Superior temporal gyrus (tissue), 1 donor: ENCODE measurements around the gene RAD9A.

Experiments used
- DNase-seq: peaks from one replicate; pipeline ENCODE4 v3.0.0-alpha.2; 2016; ENCODE audit errors: extremely low spot score

RAD9A gene

DNA sequence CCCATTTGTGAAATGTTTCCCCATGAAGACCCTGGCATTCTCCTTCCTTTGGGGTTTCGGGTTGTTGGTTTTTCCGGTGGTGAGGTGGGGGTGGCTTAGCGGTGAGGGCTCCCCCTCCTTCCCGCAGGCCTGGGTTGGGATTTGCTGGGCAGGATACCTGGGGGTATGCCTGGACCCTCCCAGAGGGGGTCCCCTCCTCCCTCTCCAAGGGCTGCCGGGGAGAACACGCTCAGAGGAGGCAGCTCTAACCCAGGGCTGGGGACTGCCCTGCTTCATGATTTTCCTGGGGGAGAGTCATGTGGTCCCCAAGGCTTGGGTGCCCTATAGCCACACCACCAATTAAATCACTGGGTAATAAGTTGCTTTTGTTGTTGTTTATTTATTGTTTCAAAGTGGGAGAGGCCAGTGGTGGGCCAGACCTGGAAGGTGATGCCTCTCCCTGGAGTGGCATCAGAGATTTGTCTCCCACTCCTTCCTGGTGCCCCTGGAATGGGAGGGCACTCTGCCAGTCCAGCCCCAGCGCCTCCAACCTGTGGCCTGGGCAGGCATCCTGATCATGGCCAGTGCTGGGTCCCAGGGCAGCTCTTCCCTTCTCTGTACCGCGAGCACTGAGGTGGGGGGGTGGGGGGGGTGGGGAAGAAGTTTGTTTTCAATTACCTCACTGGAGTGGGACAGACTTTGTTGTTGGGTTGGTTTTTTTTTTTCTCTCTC is 17.1 kb upstream of the RAD9A start:
- no peak for DNase-seq

DNA sequence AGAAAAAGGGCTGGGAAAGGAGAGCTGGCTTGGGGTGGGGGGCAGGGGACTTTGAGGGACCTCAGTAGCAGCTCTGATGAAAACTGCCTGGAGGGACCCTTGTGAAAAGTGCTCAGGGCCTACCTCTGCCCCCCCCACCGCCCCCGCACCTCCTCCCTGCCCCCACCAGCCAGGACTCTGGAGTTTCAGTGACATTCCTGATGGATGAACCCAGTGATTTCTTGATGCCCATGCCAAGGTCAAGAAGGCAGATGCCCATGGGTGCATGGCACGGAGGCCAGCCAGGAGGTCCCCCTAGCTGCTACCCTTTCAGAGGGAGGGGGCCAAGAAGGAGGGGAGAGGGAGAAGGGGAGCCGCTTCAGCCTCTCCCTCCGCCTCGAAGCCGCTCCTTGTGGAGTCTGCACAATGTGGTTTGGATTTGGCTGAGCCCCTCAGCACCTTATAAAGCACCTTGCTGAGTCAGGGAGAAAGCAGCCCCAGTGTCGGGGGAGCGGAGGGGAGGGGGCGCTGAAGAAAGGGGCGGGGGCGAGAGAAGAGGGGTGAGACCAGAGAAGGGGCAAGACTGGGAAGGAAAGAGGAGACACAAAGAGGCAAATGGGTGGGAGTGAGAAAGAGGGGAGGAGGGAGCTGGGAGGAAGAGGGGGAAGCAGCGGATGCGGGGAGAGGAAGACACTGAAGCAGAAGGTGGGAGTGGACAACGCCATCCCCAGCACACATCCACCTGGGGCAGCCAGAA is 16.3 kb upstream of the RAD9A start:
- no peak for DNase-seq

GRCh38 chr11:67376063-67376820 is 15.5 kb upstream of the RAD9A start:
- no peak for DNase-seq

- DNase-seq: no peak
These were observed 14.6 kb upstream of the RAD9A start for GRCh38 chr11:67376873-67377808.

DNA sequence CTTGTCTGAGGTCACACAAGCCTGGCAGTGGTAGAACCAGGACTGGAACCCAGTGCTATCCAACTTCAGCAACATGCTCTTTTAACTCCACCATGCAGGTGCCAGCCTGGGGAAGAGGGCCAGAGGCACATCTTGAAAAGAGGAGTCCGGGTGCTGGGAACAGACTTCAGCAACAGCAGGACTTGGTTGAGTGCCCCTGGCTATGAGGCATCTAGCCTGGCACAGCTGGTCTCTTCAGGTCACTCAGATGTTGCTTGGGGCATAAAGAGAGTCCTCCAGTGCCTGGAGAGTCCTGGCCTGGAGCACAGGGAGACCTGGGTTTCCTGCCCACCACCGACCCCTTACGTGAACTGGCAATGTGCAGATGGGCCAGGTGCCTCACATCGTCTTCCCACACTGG is 13.2 kb upstream of the RAD9A start:
- DNase-seq: no peak

GRCh38 chr11:67379061-67380058 is 12.4 kb upstream of the RAD9A start:
- no peak for DNase-seq

DNA sequence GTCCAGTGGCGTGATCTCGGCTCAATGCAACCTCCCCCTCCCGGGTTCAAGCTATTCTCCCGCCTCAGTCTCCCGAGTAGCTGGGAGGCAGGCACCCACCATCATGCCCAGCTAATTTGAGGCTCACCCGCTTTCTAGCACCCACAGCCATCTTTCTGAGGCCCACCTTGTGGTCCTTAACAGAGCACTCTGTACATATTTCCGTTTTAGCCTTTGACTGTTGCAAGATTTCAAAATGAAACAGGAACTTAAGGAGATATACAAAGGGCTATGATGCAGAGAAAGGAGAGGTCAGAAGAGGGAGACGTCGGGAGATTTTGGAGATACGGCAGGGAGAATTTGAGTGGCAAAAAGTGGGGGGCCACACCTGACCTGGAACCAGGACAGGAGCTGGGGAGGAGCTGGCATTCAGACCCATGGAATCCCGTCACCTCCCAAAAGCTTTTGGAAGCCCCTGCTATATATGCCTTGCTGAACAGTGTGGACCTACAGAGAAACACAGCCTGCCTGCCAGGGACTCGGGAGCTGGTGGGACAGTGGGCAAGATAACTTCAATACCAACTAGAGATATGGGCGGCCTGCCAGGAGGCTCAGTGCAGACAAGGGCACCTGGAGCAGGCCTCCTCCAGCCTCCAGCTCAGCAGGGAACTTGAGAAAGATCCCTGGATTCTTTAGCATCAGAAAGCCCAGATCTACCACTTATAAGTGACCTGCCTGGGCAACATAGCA is 10.4 kb upstream of the RAD9A start:
- DNase-seq: no peak

GRCh38 chr11:67382276-67383136 is 9.3 kb upstream of the RAD9A start:
- DNase-seq: peak; percentile 90

DNA sequence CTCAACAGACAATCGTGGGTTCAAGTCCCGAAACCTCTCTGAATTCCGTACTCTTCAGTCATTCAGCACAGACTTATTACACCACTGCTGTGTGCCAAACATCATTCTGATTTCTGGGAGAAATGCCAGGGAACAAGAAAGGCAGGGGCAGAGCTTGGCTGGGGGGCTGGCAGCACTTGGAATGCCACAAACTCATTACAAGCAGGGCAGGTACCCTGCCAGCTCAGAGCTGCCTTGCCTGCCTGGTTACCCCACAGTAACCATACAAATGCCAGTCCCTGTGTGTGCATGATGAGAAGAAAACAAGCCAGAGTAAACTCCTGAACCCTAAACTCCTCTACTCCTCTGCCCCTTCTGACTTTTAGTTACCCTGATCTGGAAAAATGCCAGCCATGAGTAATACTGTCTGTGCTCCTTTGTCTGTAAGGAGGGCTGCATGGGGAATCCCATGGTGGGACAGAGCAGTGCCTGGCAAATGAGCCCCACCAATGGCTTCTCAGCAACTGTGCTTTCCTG is 6.9 kb upstream of the RAD9A start:
- DNase-seq: peak; percentile 49

DNA sequence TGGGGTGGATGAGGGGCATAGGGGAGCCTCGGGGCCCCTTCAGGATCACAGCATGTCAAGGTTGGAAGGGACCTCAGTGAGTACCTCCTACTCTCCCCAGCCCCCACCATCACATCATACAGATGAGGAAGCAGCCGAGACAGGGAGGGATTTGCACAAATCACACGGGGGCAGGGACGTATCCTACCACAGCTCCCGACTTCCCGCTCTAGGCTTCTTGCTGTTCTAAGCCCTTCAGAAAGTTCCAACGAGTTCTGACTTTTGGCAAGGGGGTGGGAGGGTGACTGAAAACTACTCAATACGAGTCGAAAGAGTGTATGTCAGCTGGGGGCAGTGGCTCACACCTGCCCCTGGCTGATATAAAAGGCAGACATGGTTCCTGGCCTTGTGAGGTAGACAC is 4.7 kb upstream of the RAD9A start:
- no peak for DNase-seq

GRCh38 chr11:67387518-67387917 is 4.3 kb upstream of the RAD9A start:
- no peak for DNase-seq

DNA sequence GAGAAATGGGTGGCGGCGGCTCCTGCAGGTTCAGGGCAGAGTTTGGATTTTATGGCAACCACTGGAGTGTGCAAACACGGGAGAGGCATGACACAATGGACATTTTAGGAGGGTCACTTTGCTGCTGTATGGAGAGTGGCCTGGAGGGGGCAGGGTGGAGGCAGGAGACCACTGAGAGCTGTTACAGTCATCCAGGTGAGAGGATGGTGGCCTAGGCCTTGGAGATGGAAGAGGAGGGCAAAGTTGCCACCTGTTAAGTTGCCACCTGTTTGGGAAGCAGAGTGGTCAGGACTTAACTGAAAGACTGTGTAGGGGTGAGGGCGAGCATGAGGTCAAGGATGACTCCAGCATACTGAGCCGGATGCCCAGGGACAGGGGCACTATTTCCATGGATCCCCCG is 2.3 kb upstream of the RAD9A start:
- no peak for DNase-seq

- DNase-seq: no peak
These were observed 861 bp upstream of the RAD9A start for GRCh38 chr11:67390947-67391303.

GRCh38 chr11:67392183-67392715 is 463 bp downstream of the RAD9A start:
- DNase-seq: no peak

- DNase-seq: no peak
These were observed 1.7 kb downstream of the RAD9A start for GRCh38 chr11:67393437-67393836.

DNA sequence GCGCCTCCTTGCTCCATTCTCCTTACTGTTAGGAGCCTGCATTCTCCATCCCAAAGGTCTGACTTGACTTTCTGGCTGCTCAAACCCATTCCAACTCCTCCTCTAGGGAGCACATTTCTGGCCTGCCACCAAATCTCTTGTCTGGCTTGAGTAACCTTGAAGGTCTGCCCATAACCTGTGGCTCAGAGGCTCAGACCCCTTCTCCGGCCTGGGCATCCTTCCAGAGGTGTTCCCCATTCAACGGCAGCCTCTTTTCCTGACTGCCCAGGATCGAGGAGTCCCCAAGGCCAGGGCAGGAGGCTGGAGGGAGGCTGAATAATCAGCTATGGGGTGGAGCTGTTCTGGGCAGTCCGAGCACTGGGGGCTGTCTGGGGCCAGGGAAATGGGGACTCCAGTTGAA is 2.2 kb downstream of the RAD9A start:
- no peak for DNase-seq

- DNase-seq: no peak
These were observed 3.9 kb downstream of the RAD9A start for GRCh38 chr11:67395555-67396258.

- DNase-seq: no peak
These were observed 4.4 kb downstream of the RAD9A start for GRCh38 chr11:67396259-67396581.
